GM12891 (cell line): ENCODE data around the gene VCL.

Experiments used
- DNase-seq: peaks from one replicate; pipeline ENCODE4 v3.0.0; 2011; ENCODE audit warnings: low spot score; ENCODE audit not compliant: insufficient read length
- FAIRE-seq: peaks from 2 replicates; lab custom pipeline; 2011; peaks lifted over from hg19 to GRCh38; lab: Jason Lieb, UNC
- PAX5 ChIP-seq: IDR thresholded peaks from 2 replicates; pipeline ENCODE4 v1.6.1; 2011; ENCODE audit warnings: low read length, moderate library complexity, mild to moderate bottlenecking; ENCODE audit not compliant: insufficient read depth, severe bottlenecking
- POLR2A ChIP-seq: IDR thresholded peaks from 2 replicates; pipeline ENCODE4 v1.6.1; 2011; ENCODE audit warnings: low read depth, low read length, control low read depth
- POLR2AphosphoS5 ChIP-seq: IDR thresholded peaks from 2 replicates; pipeline ENCODE4 v1.6.1; 2011; ENCODE audit warnings: low read depth, low read length, control low read depth
- POU2F2 ChIP-seq: IDR thresholded peaks from 2 replicates; pipeline ENCODE4 v1.6.1; 2011; ENCODE audit warnings: low read depth, mild to moderate bottlenecking, control low read depth, low read length, moderate library complexity
- SPI1 ChIP-seq: IDR thresholded peaks from 2 replicates; pipeline ENCODE4 v1.6.1; 2011; ENCODE audit warnings: low read depth, low read length, control low read depth
- TAF1 ChIP-seq: IDR thresholded peaks from 2 replicates; pipeline ENCODE4 v1.6.1; 2011; ENCODE audit warnings: low read depth, low read length, control low read depth

The VCL gene

DNA sequence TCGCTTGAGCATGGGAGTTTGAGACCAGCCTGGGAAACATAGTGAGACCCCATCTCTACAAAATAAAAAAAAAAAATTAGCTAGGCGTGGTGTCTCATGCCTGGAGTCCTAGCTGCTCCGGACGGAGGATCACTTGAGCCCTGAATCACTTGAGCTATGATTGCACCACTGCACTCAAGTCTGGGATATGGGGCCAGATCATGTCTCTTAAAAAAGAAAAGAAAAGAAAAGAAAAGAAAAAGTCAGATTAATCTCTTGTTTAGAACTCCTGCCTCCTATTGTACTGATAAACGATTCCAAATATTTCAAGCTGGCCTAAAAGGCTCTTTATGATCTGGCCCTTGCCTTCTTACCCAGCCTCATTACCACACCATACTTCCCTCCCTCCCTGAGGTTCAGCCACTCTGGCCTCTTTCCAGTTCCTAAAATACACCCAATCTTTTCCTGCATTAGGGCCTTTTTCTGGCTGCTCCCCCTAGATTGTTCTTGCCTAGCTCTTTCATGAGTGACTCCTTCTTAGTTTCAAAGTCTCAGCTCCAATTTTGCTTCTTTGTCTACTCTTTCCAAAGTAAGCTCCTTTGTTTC, 41.7 kb downstream of the VCL start:
- TF ChIP-seq POU2F2: no peak
- no peak for FAIRE-seq

GRCh38 chr10:74040200-74041126, 42.5 kb downstream of the VCL start:
- no peak for DNase-seq
- TF ChIP-seq POLR2AphosphoS5 (no peak), POLR2A (no peak), TAF1 (no peak), SPI1 (no peak), PAX5 (no peak), POU2F2 (no peak)
- FAIRE-seq: peak; percentile 16

More for the DNA sequence above, 41.7 kb downstream of the VCL start:
- DNase-seq: no peak

DNA sequence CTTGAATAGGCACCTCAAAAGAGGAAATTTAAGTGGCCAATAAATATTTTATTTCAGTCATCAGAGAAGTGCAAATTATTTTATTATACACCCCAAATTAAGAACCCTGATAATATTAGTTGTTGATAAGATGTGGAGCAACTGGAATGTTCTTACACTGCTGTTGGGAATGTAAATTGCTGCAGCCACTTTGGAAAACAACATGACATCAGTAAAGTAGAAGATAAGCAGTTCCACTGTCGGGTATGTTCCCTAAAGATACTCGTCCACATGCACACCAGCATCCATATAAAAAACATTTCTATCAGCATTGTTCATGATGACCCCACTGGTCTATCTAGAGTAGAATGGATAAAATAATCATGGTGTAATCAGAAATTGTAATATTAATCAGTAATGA, 46.5 kb downstream of the VCL start:
- DNase-seq (no peak), FAIRE-seq (peak; percentile 35)
- TF ChIP-seq TAF1: no peak
- no peak for TF ChIP-seq PAX5
- no peak for TF ChIP-seq POLR2AphosphoS5
- TF ChIP-seq POU2F2: no peak
- TF ChIP-seq POLR2A: no peak
- TF ChIP-seq SPI1: no peak

- FAIRE-seq (no peak), DNase-seq (no peak)
- TF ChIP-seq PAX5 (no peak), TAF1 (no peak), SPI1 (no peak), POU2F2 (no peak), POLR2AphosphoS5 (no peak), POLR2A (no peak)
These were observed 49.4 kb downstream of the VCL start for GRCh38 chr10:74047304-74047703.

- no peak for DNase-seq
- FAIRE-seq: no peak
- TF ChIP-seq POLR2AphosphoS5: no peak
- TF ChIP-seq SPI1: no peak
- TF ChIP-seq POU2F2: no peak
- TF ChIP-seq TAF1: no peak
- no peak for TF ChIP-seq PAX5
- TF ChIP-seq POLR2A: no peak
These were observed 50.0 kb downstream of the VCL start for GRCh38 chr10:74047871-74048270.

DNA sequence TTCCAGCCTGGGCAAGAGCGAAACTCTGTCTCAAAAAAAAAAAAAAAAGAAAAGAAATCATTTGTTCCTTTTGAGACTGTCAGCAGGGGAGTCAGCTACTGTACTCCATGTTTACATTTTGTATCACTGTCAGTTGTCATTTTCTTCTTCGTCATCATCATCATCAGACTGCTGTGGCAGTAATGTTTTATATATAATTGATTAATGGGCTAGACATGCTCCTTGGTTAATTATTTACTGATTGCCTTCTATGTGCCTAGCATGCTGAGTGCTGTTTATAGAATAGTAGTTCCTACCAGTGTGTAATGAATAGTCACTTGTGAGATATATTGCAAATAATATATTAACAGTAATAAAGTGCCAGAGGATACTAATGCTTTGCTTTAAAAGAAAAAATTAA, 50.5 kb downstream of the VCL start:
- FAIRE-seq: no peak
- no peak for DNase-seq
- TF ChIP-seq POLR2A (no peak), POU2F2 (no peak), PAX5 (no peak), SPI1 (no peak), POLR2AphosphoS5 (no peak), TAF1 (no peak)

DNA sequence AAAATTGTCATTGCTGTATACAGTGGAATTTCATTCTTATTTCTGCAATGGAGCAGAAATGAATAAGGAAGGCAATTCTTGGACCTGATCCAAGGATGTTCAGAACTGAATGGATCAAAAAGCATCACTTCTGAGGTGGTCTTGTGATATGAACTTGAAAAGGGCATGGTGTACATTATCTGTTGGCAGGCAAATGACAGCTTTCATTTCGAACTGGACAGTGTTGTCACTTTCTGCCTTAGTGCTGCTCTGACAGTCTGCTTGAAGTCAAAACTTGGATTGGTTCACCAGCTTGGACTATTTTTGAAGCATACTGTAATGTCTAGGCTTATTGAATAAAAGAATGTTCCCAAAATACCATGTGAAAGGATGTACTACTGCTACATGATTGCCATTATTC, 52.0 kb downstream of the VCL start:
- DNase-seq: no peak
- FAIRE-seq: peak; percentile 71
- no peak for TF ChIP-seq TAF1
- TF ChIP-seq POLR2AphosphoS5: no peak
- TF ChIP-seq POU2F2: no peak
- no peak for TF ChIP-seq PAX5

GRCh38 chr10:74050653-74051052, 52.7 kb downstream of the VCL start:
- TF ChIP-seq POLR2AphosphoS5: no peak
- no peak for TF ChIP-seq SPI1
- TF ChIP-seq TAF1: no peak
- TF ChIP-seq POU2F2: no peak
- no peak for TF ChIP-seq POLR2A
- TF ChIP-seq PAX5: no peak
- FAIRE-seq (no peak), DNase-seq (no peak)

DNA sequence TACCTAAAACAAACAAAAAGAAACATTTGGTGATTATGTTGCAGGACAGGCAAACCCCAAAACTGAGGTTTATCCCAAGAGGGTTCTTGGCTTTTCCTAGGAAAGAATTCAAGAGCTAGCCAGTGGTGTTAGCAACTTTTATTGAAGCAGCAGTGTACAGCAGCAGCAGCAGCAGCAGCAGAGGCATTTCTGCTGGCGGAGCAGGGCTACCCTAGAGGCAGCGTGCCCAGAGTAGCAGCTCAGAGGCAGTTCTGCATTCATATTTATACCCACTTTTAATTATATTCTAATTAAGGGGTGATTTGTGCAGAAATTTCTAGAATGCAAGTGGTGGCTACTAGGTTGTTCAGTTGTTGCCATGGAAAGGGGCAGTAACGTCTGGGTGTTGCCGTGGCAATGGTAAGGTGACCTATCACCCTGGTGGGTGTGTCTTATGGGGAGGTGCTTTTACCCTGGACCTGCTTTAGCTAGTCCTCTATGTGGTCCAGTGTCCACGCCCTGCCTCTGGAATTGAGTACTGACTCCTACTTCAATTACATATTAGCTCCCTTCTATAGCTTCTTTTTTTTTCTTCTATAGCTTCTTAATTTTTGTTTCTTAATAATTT, 53.9 kb downstream of the VCL start:
- TF ChIP-seq POLR2AphosphoS5 (no peak), TAF1 (no peak), POU2F2 (no peak), SPI1 (no peak), PAX5 (no peak), POLR2A (no peak)
- no peak for DNase-seq
- no peak for FAIRE-seq
